COLO668 (cell line): ENCODE results near the gene OR52E5.

Experiments used
- DNase-seq: peaks from one replicate; lab custom pipeline; 2025; ENCODE audit not compliant: unreplicated experiment; lab: John Stamatoyannopoulos, UW

Gene OR52E5

DNA sequence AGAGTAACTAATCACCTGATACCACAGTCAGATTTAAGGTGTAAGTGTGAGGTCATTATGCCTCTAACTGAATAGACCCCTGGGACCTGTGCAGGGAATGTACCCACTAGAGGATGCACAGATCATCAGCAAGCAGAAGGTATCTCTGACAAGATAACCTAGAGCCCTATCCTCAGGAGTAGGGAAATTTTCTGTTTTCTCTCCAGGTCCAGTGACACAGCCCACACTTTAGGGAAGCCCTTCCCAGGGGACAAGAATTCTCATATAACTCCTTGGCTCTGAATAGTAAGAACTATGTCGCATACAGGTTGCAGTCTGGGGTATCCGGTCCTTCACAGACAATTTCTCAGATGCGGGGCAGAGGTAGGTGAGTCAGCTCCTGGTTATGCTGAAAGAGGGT lies at the start of gene OR52E5:
OR52E5 (plus strand) TSS at position 301 of the 400 bp plus-strand sequence. CDS start 7,569 bp downstream, outside the sequence.
- DNase-seq = no peak

DNA sequence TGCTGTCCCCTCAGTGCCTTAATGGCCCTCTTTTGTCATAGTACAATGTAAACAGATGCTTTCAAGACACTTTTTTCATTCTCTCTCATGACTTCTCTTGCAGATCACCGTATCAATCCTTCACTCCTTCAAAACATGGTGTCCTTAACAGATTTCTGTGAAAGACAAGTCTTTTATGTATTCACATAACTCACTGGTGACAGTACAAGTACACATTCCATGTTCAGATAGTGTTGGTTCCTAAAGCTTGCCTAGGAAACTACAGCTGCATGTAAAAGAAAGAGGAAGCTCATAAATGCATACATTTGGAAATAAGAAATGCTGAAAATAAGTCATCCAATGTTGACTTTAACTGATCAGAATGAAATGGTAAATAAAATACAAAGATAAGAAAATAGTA lies 46.3 kb upstream of the OR52E5 start:
- no peak for DNase-seq

DNA sequence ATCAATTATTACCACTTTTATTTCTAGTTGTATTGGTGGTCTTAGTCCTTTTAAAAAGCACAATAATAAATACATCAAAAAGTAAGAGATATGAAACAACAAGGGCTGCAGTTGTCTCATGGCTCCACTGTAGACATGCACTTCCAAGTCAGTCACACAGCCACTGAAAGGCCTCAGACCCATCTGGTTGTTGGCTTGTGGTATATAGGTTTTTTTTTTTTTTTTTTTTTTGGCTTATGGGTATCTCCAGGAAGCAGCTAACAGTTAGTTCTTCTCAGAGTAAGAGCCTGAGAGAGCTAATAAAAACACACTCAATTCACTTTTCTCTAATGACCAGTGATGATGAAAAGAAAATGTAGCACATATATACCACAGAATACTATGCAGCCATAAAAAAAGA lies 45.3 kb upstream of the OR52E5 start:
- no peak for DNase-seq

DNA sequence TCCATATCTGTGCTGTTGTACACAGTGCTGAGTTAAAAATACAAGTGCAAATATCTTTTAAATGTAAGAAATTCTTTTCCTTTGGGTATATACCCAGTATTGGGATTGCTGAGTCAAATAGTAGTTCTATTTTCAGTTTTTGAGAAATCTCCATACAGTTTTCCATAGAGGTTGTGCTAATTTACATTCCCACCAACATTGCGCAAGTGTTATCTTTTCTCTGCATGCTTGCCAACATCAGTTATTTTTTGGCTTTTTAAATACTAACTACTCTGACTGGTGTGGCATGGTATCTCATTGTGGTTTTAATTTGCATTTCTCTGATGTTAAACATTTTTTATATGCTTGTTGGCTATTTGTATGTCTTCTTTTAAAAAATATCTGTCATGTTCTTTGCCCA lies 42.0 kb upstream of the OR52E5 start:
- DNase-seq = no peak

DNA sequence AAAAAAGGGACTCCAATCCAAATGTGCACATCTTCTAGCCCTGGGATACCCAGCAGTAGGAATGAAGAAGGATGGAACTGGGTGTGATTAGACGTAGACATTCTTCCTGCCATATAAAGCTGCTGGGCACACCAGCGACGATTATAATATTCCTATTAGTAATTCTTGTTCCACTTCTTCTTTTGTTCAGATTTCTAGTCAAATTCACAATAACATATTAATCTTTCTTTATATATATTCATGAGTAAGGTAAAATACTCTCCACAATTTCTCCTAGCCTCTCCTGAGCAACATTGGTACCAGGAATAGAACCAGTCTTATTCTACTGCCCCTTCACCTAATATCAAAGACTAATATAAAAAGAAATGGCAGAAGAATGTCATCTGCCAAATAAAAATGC lies 35.4 kb upstream of the OR52E5 start, which contains the start of gene OR52E8:
OR52E8 (minus strand) TSS at position 101 of the 400 bp plus-strand sequence; CDS start at position 101, 0 bp downstream.
- no peak for DNase-seq

DNA sequence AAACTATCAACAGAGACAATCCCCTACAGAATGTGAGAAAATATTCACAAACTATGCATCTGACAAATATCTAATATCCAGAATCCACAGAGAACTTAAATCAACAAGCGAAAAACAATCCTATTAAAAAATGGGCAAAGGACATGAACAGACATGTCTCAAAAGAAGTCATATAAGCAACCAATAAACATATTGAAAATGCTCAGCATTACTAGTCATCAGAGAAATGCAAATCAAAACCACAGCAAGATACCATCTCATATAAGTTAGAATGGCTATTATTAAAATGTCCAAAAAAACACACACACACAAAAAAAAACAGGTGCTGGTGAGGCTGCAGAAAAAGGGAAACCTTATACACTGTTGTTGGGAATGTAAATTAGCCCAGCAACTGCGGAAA lies 27.2 kb upstream of the OR52E5 start:
- DNase-seq = no peak

DNA sequence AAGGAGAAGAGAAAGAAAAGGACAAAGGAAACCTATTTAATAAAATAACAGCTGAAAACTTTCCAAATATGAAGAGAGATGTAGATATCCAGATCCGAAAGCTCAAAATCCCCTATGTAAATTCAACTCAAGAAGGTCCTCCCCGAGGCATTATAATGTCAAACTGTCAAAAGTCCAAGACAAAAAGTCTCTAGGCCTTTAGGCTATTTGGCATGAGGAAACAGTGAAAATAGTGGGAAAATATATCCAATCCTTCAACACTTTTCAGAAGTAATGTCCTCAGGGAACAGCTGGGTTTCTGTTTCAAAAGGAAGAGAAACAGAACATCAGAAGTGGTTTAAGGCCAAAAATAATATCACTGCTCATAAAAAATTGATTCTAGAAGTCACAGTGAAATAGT lies 14.4 kb upstream of the OR52E5 start:
- DNase-seq = no peak

DNA sequence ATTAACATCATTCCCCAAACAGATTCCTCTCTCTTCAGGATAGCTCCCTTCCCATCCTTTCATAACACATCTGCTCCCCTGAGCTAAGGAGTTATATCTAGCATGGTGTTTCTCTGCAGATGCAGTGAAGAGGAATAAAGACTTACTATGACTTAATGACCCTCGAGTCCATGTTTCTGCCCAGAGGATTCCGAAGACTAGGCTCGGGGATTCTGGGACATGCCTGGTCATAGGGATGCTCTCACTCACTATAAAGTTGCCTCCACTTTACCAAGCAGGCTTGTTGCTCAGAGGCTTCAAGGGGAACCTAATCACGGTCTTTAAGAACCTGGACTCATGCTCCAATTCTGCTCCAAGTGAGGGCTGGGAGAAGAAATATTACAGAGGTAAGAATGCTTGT lies 12.7 kb upstream of the OR52E5 start, which contains the start of gene OR52E4:
OR52E4 (plus strand) TSS at position 301 of the 400 bp plus-strand sequence. CDS start 3,664 bp downstream, outside the sequence.
- DNase-seq = no peak

DNA sequence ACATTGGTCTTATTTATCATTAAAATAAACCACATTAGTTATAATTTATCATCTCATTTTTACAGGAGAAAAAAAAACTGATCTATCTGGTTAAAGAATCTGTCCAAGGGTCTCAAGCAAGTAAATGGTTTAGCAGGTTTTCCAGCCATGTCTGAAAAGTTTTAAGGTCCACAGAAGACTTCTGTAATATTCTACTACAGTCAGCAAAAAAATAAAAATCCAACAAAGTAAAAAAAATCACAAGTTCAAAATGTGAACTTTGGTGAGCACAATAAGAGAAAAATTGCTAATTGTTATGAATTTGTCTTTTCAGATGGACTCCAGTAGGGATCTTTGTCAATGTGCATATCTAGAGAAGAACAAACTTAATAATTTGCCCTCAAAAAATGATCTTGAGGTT lies 11.3 kb upstream of the OR52E5 start:
- DNase-seq = no peak

DNA sequence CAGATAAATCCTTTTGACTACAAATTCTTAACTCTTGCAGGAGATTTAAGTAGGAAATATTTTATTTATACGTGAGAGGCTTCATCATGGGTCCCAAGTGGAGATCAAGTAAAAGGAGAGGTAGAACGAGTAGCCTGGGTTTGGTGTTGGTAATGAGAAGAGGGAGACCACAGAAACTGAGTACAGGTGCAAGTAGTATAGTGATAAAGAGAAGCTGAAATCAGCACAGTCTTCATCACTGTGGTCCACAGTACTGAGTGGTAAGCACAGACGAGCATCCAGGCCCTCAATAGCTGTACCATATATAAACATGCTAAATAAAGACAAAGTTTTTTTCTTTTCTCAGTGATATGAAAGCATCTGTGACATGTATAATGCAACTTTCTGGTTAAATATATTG lies 5.8 kb upstream of the OR52E5 start:
- DNase-seq = no peak

DNA sequence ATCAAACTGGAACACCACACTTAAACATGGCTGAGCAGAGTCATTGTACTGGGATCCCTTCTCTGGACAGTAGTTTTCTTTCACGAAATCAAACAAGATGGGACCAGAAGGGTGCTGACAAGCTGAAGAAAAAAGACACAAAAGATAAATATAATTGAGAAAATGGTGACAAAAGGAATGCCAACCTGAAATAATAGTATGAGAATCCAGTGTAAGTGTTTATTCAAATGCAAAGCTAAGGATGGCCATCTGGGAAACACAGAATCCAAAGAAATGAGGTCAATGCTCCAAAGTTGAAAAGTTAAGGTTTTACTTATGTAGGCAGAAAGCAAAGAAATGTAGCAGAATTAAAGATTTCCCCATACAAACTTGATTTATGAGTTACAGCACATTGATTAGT lies 5.3 kb upstream of the OR52E5 start:
- no peak for DNase-seq

DNA sequence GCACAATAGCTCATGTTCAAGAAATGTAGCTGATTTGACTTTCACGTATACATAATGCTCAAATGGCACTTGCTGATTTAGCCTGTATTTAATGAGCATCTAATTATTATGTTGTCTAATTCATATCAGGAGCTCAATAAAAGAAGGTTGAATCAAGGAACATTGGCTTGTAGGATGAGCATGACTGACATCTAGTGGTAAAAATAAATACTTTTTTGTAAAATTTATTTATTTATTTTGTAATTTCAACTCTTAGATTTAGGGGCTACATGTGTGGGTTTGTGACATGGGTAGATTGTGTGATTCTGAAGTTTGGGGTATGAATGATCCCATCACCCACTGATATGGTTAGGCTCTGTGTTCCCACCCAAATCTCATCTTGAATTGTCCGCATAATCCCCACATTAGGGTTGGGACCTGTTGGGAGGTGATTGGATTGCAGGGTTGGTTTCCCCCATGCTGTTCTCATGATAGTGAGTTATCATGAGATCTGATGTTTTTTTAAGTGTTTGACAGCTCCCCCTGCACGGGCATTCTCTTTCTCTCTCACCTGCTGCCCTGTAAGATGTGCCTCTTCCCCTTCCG lies 1.7 kb upstream of the OR52E5 start:
- DNase-seq = no peak

DNA sequence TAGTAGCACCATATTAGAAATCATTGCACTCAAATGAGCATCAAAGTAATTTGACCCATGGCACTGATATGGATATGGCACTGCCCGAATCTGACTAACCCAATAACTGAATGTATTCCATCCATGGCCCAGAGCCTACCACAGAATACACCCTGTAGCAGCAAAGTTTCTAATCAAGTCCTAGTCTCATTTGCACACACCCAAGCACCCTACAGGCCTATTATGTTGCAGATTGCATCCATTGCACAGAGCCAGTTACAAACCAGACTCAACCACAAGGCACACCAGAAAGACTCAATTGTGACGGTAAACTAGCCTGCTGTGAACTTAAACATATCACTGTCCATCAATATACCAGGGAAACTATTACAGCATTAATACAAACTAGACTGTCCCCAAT lies 6.5 kb downstream of the OR52E5 start:
- DNase-seq = no peak

DNA sequence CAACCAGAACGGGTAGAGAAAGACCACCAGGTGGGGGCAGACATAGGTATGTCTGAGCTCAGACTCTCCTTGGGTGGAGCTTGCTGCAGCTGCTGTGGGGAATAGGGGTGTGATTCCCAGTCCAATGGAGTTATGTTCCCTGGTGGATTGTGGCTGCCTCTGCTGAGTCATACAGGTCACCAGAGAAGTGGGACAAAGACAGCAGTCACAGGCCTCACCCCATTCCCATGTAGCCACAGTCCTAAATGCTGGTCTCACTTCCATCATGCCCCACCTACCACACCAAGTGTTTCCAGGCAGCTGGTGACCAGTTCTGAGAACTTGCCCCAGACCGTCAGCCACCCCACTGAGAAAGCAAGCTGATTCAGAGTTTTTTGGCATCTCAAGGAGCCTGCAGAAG lies 17.5 kb downstream of the OR52E5 start:
- DNase-seq = no peak

DNA sequence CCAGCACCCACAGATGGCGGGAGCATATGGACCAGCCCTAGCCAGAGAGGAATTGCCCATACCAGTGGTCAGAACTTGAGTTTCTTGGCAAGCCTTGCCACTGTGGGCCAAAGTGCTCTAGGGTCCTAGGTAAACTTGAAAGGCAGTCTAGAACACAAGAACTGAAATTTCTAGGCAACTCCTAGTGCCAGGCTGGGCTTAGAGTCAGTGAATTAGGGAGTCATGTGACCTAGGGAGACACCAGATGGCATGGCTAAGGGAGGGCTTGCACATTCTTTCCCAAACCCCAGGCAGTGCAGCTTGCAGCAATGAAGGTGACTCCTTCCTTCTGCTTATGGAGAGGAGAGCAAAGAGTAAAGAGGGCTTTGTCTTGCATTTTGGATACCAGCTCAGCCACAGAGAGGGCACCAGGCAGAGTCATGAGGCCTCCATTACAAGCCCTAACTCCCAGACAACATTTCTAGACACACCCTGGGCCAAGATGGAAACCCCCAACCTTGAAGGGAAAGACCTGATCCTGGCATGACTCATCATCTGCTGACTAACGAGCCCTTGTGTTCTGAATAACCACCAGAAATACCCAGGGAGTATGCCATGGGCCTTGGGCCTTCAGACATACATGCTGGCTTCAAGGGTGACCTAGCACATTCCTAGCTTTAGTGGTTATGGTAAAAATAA lies 29.9 kb downstream of the OR52E5 start:
- DNase-seq = no peak

DNA sequence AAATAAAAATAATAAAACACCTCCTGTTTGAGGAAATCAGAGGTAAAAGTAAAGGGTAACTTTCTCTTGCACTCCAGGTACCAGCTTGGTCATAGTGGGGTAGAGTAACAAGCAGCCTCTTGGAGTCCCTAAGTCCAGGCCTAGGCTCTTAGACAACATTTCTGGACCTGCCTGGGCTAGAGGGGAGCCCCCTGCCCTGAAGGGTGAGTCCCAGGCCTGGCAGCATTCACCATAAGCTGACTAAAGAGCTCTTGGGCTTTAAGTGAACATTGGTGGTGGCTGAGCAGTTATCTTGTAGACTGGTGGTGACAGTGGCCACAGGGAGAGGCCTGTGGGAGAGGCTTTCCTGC lies 30.4 kb downstream of the OR52E5 start:
- no peak for DNase-seq

DNA sequence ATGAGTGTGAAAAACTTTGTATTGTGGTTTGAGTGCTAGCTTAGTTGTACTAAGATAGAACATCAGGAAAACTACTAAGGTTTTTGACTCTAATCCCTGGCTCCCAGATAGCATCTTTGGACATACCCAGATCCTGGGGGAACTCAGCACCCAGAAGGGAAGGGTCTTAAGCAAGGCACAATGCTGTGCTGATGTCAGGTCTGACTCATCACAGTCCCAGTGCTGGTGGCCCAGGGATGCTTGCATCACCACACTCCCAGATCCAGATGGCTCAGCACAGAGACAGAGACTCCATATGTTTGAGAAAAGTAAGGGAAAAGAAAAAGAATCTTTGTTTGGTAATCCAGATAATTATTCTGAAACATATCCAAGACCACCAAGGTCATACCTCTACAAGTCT lies 30.8 kb downstream of the OR52E5 start:
- no peak for DNase-seq

DNA sequence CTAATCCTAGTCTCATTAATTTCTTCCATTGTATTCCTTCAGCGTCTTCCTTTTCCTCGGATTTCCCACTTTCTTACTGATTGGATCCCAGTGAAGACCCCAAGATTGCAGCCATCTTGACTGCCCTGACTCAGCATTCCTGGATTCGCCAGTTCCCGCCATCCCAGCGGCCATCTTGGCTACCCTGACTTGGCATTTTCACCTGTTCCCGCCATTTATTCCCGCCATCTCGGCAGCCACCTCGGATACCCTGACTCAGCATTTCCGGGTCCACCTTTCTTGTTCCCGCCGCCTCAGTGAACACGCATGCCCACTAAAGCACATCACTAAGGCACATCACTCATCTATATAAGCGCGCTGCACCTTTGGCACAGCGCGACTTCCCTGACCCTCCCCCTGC lies 35.3 kb downstream of the OR52E5 start:
- DNase-seq = no peak

DNA sequence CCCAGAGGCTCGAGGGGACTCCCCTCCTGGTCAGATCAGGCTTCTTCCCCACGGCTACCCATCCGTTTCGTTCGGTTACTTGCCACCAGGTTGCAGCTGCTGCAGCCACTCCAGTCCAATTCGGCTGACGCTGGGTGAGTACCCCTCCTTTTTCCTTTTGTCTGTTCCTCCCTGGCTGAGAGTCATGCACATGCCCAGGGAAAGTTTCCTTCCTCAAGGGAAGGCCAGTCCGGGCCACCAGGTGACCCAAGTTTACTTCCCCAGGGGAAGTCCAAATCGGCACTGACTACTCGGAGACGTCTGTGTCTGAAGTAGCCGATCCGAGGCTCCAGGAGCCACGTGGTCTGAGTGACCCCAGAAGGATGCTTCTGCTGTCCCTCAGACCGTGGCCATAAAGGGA lies 35.8 kb downstream of the OR52E5 start:
- DNase-seq = no peak

DNA sequence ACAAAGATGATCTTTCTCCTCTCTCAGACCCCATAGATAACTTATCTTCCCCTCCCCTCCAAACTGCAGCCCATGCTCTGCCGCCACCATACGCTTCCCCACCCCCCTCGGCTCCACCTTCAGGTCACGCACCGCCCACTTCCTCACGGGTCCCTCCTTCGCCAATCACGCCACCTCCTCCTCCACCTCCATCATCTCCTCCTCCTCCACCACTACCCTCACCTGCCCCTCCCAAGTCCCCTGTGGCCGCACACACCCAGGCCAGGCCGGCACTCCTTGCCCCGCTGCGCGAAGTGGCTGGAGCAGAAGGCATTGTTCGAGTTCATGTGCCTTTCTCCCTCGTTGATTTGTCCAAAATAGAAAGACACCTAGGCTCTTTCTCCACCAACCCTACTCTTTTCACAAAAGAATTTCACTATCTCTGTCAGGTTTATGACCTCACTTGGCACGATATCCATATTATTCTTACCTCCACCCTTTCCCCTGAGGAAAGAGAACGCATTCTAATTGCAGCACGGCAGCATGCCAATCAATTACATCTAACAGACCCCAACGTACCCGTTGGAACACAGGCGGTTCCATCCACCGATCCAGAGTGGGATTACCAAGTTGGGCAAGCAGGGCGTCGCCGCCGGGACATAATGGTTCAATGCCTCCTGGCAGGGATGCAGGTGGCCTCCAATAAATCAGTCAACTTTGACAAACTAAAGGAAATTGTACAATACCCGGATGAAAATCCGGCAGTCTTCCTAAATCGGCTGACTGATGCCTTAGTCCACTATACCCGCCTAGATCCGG lies 36.8 kb downstream of the OR52E5 start:
- DNase-seq = no peak

DNA sequence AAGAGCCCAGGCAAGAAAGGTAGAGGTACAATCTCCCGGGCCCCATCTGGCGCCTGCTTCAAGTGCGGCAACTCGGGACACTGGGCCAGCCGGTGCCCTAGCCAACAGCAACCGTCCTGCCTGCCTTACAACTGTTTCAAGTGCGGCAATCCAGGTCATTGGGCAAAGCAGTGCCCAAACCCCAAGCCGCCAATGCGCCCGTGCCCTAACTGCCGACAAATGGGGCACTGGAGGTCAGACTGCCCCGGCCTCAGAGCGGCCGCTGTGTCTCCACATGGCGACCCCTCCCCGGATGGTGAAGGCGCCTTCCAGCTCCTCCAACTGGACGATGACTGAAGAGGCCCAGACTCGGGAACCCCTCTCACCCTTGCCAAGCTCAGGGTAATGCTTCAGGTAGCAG lies 37.6 kb downstream of the OR52E5 start:
- DNase-seq = no peak

DNA sequence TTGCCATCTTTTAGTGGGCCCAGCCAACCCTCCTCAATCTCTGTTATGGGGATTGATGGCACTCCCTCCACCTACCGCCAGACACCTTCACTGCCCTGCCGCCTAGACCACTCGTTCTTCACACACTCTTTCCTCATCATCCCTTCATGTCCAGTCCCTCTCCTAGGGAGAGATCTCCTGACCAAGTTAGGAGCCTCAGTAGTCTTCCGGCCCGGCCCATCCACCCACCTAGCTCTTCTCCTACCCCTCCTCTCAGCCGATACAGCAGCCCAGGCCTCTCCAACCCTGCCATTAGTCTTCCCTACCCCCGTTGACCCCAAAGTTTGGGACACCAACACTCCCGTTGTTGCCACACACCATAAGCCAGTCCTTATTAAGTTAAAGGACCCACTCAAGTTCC lies 38.1 kb downstream of the OR52E5 start:
- DNase-seq = no peak
